ENCODE measurements around the gene DYNC2H1.

DNA sequence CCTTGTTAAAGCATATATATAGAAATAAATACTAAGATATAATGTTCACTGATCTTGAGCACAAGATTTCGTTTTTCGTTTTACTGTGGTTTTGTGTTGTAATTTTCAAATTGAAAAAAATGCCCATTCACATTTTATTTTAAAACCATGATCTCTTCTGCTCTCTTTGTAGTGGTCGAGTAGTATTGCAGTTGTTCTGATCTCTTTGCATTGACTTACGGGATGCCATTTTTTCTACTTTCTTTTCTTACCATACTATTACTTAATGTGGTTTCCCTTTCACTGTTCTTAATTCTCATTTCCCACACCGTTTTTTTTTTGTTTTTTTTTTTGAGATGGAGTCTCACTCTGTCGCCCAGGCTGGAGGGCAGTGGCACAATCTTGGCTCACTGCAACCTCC is 289.6 kb downstream of the DYNC2H1 start:
- no peak for TF ChIP-seq EZH2 (IDR thresholded peaks at IDR 0.05; ENCODE audit: insufficient read depth, low read length)
- TF ChIP-seq, protein P1, sequence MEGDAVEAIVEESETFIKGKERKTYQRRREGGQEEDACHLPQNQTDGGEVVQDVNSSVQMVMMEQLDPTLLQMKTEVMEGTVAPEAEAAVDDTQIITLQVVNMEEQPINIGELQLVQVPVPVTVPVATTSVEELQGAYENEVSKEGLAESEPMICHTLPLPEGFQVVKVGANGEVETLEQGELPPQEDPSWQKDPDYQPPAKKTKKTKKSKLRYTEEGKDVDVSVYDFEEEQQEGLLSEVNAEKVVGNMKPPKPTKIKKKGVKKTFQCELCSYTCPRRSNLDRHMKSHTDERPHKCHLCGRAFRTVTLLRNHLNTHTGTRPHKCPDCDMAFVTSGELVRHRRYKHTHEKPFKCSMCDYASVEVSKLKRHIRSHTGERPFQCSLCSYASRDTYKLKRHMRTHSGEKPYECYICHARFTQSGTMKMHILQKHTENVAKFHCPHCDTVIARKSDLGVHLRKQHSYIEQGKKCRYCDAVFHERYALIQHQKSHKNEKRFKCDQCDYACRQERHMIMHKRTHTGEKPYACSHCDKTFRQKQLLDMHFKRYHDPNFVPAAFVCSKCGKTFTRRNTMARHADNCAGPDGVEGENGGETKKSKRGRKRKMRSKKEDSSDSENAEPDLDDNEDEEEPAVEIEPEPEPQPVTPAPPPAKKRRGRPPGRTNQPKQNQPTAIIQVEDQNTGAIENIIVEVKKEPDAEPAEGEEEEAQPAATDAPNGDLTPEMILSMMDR (IDR thresholded peaks at IDR 0.05; ENCODE audit: insufficient read depth, low read depth, low read length), result no peak
